Lung microvascular endothelial cell (primary cell): Measurements from ENCODE around the gene GTF2H2C. TPM values are rescaled to one million over a fixed set of nuclear protein-coding genes. Genes with fewer than 3 reads are reported as not detected.
"Not testable (repeated sequence)": the region's sequence is repeated elsewhere in the genome, so short reads cannot be mapped to it uniquely, and the experiment has no call there.

ENCODE experiments used
- DNase-seq, 2 donors: peaks; one replicate each; pipeline versions ENCODE4 v3.0.0 to v3.0.0-alpha.2; 2010; ENCODE audit warnings: low read depth in 2 of 2
- total RNA-seq: library from RNA; depleted of rRNA; stranded (reverse); fragments of >200 nt; gene quantifications from 2 replicates; pipeline ENCODE4 v1.2.1, GENCODE V29; 2014

Gene GTF2H2C
- 16.5 and 18.5 TPM in 2 replicates for total RNA-seq

DNA sequence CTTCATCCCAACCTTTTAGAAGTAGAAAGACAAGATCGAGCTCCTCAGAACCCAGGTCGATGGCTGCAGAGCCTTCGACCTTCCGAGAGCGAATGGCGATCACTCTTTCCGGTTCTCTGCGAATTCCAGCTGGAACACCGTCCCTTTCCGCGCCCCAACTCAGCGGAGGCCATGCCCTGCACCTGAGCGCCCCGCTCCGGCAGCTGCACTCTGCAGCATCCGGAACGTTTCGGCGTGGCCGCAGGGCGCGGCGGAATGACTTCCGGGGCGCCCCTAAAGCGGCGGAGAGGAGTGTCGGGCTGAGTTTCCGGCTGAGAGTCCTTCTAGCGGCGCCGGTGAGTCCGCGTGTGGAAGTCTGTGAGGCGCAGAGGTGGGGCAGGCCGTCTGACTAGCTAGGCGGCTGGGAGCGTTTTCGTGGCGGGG is at the start of gene GTF2H2C:
Gene GTF2H2C (plus strand): TSS at position 284 of the 423 bp plus-strand sequence. CDS start 4,942 bp downstream, outside the sequence.
- peak; percentile 17 to 57 for DNase-seq

DNA sequence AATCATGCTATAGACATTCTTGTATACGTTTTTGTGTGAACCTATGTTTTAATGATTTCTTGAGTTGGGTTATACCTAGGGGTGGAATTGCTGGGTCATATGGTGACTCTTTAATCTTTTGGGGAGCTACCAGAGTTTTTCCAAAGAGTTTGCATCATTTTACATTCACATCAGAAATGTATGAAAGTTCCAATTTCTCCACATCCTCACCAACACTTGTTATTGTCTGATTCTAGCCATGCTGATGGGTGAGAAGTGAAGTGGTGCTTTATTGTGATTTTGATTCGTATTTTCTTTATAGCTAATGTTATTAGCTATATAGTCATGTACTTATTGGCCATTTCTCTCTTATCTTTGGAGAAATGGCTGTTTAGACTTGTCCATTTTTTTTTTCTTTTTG is 49.3 kb upstream of the GTF2H2C start:
- DNase-seq = no peak

DNA sequence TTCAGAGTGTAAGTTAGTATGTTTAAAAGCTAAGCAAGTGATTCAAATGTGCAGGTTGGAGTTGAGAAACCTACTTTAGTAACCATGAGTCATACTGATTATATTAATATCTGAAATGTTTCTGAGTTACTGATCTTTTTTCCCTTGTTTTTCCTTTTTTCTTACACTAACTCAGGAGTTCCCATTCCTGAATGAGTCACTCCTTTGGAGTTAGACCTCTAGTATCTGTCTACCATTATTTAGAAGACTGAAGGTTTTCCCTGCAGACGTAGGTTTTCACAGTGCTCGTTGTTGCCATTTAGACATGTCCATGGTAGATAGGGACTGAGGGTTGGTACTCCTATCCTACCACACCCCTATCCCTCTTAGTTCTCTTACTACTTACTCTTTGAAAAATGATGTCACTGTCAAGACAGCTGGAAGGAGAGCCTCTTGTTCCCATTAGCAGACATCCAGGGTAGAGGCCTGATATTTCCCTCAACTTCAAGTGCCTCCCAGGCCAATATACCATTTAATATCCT is 47.2 kb upstream of the GTF2H2C start:
- DNase-seq = peak in 1 of 2 donors; percentile 57

DNA sequence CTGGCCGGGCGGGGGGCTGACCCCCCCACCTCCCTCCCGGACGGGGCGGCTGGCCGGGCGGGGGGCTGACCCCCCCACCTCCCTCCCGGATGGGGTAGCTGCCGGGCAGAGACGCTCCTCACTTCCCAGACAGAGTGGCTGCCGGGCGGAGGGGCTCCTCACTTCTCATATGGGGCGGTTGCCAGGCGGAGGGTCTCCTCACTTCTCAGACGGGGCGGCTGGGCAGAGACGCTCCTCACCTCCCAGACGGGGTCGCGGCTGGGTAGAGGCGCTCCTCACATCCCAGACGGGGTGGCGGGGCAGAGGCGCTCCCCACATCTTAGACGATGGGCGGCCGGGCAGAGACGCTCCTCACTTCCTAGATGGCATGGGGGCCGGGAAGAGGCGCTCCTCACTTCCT is 44.4 kb upstream of the GTF2H2C start:
- not testable (repeated sequence) for DNase-seq

DNA sequence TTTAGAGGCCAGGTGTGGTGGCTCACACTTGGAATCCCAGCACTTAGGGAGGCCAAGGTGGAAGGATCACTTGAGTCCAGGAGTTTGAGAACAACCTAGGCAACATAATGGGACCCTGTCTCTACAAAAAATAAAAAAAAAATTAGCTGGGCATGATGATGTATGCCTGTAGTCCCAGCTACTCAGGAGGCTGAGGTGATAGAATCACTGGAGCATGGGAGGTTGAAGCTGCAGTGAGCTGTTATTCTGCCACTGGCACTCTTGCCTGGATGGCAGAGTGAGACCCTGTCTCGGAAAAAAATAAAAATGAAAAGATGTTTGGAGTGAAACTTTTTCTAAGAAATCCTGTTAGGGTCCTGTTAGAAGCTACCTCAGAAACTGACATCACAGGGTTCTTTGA is 43.2 kb upstream of the GTF2H2C start:
- no peak for DNase-seq

DNA sequence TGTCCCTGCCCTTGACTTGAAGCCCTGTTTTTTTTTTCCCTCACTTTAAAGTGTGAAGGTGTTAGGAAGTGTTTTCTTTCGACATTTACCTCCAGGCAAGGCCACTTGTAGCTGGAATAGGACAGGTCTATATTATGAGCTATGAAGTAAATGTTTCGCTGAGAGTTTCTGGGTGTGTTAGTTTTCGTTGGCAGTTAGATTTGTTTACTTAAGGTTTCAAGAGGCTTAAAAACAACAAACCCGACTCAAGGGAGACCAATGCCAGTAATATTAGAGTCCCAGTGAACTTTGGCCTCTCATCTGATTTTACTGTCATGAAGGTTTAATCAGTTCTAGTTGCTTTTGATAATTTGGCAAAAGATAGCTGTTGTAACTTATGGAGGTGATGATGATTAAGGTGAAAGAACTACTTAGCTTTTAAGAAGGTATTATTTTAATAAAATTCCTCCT is 42.2 kb upstream of the GTF2H2C start:
- DNase-seq = peak; percentile 12 to 18

DNA sequence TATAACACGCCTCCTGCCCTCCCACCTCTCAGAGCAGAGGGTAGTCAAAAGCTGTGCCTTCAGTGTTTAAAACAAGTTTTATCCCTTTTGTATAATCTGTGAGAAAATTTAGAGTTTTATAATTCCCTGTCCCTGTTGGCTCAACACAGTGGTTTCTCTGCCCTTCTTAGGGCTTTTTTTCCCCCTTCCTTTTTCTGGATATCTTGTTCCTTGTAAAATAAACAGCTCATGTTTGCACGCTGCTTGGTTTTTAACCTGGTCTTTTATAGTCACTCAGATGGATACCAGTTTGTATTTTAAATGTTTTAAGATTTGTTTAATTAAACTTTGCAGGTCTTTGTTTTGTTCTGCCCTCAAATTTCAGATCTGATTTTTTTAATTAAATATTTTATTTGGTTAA is 40.7 kb upstream of the GTF2H2C start:
- DNase-seq = no peak

DNA sequence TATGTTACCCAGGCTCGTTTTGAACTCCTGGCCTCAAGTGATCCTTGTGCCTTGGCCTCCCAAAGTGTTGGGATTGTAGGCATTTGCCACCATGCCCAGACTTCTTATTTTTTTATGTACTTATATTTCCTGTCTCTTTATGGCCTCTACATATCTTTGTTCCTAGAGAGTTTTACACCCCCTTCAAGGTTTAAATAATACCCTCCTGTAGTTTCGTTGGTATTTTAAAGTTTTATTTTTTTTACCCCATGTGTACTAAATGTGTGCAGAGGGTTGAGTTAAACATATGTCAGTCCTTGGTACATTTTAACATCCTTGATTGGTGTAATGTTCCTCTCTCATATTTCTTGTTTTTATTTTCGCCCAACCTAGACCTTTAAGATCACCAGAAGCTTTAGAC is 38.0 kb upstream of the GTF2H2C start:
- no peak for DNase-seq

DNA sequence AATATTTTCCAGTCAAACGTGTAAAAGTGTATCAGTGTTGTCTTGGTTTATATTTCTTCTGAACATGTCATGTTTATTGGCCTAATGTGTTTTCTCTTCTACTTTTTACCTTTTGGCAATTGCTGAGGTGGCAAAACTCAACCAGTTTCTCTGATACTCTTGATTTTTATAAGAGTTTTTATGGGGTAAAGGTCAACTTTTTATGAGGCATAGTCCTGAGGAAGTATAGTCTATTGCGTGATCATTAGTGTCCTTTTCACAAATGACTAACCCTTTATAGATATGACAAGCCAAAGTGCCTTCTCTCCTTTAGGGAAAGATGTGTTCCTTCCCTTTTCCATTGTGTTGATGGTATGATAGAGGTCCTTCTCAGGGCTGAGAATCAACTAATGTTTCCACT is 34.5 kb upstream of the GTF2H2C start:
- no peak for DNase-seq

DNA sequence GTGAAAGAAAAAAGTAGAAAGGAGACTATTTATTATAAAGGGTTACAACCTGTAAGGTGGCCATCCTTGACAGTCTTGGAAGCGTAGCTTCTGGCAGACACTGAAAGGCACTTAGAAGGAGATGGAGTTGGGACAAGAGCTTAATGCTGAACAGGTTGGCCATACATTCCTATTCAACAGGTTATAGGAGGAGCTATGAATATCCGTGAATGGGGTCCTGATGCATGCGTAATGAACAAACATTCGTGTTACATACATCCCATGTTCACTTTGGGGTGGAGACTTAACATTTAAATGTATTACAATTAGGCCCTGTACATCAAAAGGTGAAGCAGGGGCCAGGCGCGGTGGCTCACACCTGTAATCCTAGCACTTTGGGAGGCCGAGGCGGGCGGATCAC is 33.3 kb upstream of the GTF2H2C start:
- DNase-seq = no peak

DNA sequence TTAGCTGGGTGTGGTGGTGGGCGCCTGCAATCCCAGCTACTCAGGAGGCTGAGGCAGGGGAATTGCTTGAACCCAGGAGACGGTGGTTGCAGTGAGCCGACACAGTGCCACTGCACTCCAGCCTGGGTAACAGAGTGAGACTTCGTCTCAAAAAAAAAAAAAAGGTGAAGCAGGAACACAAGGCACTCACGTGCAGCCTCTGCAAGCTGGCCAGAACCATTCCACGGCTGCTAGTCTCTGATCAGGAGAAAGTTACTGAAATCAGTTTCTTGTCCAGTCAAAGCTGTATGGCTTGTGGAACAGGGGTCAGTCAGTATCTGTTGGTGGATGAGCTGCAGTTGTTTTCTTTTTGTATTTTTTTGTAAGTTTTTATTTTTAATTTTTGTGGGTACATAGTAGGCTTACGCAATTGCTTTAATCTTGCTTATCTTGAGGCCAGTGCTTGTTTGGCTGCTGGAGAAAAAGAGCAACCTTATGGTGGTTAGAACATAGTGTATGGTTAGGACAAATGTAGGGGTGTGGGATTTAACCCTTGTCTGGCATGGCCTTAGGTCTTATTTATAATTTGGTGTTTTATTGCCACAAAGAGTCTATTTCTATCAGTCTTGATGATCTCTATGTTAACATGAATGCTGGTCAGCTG is 32.7 kb upstream of the GTF2H2C start:
- no peak for DNase-seq

DNA sequence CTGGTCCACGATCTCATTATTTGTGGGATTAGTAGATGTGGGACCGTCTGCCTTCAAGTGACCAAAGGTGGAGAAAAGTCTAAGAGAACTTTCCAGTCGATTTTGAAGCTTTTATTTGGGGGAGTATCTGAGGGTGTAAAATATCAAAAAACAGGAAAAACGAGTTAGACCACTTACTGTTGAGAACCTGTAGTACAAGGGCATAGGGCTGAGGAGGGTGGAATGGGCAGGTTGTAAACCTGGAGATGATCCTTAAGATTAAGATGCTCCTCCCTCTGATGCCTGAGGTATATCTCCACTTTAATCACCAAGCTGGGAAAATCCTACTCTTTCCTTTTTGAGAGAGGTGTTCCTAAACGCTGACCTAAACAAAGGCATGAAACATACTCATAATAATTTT is 32.0 kb upstream of the GTF2H2C start:
- no peak for DNase-seq

DNA sequence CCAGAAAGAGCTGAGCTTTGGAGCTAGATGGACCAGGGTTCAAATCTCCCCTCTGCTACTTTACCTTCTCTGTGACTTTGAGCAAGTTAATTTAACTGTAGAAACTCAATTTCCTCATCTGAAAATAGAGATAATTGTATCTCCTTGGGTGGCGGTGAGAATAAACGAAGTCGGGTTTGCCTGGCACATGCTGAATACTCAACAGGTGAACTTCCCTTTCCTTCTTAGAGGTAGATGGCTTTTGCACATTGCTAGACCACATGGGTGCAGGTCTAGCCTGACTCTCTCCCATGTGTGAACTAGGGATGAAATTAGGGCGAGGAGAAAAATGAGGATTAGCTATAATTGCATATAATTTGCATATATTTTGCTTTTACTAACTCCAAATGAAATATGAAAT is 31.4 kb upstream of the GTF2H2C start:
- DNase-seq = no peak

DNA sequence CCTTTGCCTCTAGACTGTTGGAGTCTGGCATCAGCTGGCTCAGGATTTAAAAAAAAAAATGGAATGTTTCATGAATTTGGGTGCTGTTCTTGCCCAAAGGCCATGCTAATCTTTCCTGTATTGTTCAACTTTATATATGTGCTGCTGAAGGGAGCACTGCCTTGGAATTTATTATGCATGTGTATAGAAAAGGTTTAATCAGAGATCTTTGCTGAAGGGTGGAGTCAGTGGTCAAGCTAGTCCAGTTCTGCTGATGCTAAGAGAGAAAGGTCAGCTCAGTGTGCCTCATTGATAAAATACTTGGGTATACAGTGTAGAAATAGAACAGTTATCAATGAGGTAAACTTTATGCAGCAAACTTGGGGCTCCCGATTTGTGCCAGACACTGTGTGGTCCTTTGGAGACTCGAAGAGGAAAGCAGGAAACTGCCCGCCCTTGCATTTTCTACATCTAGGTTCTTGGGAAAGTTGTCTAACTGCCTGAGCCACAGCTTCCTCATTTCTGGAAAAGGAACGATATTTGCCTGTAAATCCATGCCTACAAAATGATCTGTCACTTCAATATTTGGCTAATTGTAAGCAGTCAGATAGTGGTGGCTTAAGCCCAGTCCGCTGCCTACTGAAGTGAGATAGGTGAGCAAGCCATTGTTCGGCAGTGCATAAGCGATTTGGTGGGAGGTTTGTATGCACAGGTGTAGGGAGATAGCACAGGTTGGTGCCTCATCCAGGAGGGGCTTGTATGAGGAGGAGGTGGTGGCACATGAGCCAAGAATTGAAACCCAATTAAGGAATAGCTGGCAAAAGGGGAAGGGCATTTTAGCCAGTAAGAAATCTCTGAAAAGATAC is 29.2 kb upstream of the GTF2H2C start:
- no peak for DNase-seq

DNA sequence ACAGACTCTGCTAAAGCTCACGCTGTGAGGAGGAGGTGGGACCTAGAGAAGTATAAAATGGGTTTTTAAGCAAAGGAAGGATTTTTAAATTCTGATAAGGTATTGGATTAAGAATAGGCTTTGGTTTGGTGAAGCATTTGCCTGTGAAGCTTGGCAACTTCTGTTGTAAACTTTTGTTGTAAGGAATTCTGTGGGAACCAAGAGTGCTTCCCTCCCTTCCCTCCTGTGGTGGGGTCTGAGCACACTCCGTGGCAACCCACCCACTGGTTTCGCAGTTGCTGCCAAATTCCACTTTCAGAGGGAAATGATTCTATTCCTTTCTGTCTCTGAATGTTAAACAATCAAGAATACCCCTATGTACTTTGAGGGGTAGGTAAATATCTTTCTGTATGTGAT is 28.6 kb upstream of the GTF2H2C start:
- DNase-seq = no peak

DNA sequence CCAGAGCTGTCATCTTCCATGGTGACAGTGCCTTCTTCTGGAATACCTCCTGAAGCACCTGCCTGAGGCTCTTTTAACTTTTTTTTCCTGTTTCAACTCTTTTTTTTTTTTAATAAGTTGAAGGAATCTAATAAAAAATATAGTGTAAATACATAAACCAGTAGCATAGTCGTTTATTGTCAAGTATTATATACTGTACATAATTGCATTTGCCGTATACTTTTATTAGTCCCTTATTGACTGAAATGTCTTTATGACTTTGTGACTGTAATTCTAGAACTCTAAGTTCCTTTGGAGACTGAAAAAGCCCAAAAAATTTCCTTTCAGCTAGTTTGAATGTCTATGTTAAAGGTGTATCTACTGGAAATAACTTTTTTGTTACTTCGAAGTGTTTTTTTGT is 22.1 kb upstream of the GTF2H2C start:
- DNase-seq = not testable (repeated sequence)

DNA sequence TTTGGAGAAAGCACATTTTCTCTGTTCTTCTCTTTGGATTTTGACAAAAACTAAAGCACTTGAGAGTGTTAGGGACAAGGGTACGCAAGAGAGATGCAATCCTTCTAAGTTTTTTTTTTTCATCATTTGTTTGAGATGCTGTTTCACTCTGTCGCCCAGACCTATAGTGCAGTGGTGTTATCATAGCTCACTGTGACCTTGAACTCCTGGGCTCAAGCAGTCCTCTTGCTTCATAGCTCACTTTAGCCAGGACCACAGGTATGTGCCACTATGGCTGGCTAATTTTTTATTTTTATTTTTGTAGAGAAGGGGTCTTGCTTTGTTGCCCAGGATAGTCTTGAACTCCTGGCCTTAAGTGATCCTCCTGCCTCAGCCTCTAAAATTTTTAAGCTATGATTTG is 21.3 kb upstream of the GTF2H2C start:
- DNase-seq = not testable (repeated sequence)

DNA sequence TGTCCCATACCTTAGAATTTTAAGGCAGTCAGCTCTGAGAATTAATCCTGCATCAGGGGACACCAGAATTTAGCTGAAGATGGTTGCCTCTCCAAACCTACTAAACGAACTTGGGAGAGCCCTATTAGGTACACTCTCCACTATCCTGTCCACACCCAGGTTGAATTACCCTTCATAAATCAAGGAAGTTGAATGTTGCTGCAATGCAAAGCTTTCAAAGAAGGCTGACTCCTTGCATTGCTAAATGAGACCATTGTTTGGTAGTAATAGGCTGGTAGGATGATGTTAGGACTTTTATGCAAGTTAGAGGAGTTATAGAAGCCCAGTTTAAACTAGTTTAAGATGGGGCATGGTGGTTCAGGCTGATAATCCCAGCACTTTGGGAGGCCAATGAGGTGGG is 18.6 kb upstream of the GTF2H2C start:
- DNase-seq = not testable (repeated sequence)

DNA sequence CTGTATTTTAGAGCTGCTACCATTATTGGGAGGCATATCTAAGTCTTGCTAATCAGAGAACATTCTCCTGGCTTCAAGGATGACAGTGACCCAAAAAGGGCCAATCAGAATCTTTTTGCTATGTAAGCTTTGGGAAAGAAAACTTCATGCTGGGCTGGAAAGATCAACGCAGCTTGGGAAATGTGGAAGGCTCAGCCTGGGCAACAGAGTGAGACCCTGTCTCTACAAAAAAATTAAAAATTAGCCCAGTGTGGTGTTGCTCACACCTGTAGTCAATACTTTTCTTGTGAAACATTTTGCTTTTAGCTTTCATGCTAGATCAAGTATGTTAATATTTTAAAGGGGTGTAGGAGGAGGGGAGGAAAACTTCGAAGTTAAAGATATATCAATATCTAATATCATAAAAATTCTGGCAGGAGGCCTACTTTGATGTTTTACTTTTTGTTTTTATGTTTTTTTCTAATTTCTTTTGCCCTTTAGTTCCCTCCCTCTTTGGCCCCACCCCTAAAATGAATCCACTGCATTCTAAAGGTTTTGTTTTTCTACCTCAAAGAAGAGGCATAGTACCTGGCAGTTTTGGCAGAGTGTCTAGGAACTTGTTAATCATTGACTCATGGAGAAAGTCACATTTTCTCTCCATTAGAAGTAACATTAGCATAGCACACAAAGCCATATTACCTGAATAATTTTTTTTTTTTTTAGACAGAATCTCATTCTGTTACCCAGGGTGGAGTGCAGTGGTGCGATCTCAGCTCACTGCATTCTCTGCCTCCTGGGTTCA is 17.0 kb upstream of the GTF2H2C start:
- not testable (repeated sequence) for DNase-seq

DNA sequence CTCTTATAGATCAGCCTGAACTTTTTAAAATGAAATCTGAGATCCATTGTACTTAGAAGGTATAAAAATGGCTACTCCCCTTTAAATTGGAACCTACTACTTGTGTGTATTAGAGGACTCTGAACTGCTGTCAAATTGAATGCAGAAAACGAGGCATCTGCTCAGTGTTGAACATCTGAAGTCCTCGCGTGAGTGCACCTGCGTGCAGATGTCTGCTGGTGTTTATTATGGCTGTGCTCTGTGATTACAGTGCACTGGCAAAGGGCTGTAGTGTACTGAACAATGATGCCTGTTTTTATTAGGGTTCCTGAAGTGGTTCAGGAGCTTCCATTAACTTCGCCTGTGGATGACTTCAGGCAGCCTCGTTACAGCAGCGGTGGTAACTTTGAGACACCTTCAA is 15.4 kb upstream of the GTF2H2C start:
- DNase-seq = not testable (repeated sequence)

DNA sequence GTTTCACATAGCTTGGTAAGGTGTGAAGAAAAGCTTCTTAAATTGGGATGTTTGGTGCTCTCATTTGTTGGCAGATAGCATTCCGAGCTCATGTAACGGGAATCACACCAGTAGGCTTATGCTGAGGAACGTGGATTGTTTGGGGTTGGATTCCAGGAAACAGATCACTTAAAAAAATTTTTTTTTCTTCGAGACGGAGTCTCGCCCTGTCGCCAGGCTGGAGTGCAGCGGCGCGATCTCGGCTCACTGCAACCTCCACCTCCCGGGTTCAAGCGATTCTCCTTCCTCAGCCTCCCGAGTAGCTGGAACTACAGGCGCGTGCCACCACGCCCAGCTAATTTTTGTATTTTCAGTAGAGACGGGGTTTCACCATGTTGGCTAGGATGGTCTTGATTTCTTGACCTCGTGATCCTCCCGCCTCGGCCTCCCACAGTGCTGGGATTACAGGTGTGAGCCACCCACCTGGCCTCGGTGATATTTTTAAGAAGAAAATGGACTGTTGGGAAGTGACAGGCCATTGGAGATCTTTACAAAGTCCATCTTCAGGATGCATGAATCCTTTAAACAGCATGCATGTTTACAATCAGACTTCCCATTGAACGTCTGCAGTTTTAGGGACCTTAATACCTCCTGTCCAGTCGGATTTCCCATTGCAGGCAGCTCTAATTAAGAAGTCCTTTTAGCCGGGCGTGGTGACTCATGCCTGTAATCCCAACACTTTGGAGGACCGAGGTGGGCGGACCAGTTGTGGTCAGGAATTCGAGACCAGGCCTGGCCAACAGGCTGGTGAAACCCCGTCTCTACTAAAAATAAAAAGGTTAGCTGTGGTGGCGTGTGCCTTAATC is 818 bp downstream of the GTF2H2C start:
- not testable (repeated sequence) for DNase-seq
